H1 (cell line): ENCODE measurements around the gene FKBP10. TPM values are rescaled to one million over a fixed set of nuclear protein-coding genes. Genes with fewer than 3 reads are reported as not detected.

Experiments used
- CTCF ChIA-PET: fragments of 300-600 bp; sonication (Branson Sonifier 250); formaldehyde crosslinking; loops from one replicate; lab custom pipeline; 2021; ENCODE audit not compliant: partially characterized antibody; lab: Charles Lee
- POLR2A ChIA-PET: fragments of 300-600 bp; sonication (Branson Sonifier 250); formaldehyde crosslinking; loops from one replicate; lab custom pipeline; 2021; ENCODE audit warnings: inconsistent platforms; ENCODE audit not compliant: partially characterized antibody; lab: Charles Lee
- DNase-seq, 2 experiments: peaks; one replicate each; pipeline versions ENCODE4 v3.0.0 to v3.0.0-alpha.2; 2010 to 2022; ENCODE audit warnings: low spot score in 2 of 2, low read depth in 1 of 2, mixed read lengths in 1 of 2
- FAIRE-seq: peaks from 2 replicates; lab custom pipeline; 2011; peaks lifted over from hg19 to GRCh38; lab: Jason Lieb, UNC
- H2AFZ ChIP-seq: 2 replicates; pipeline ENCODE4 v1.8.1; 2012; ENCODE audit warnings: low read length, inconsistent platforms
- H2AK5ac ChIP-seq: 2 replicates; pipeline ENCODE4 v1.6.1; 2013; ENCODE audit warnings: low read depth, low read length
- H2BK120ac ChIP-seq: replicated peaks from 2 replicates; pipeline ENCODE3; 2013; ENCODE audit warnings: low read depth, low read length, inconsistent platforms
- H2BK12ac ChIP-seq: 2 replicates; pipeline ENCODE4 v1.6.1; 2013; ENCODE audit warnings: low read depth, low read length
- H2BK15ac ChIP-seq: 2 replicates; pipeline ENCODE4 v1.6.1; 2013; ENCODE audit warnings: low read length
- H2BK20ac ChIP-seq: 2 replicates; pipeline ENCODE4 v1.6.1; 2013; ENCODE audit warnings: low read length
- H2BK5ac ChIP-seq: 2 replicates; pipeline ENCODE4 v1.6.1; 2013; ENCODE audit warnings: low read depth, low read length
- H3K14ac ChIP-seq: 2 replicates; pipeline ENCODE4 v1.6.1; 2013; ENCODE audit warnings: inconsistent platforms; ENCODE audit not compliant: insufficient read length
- H3K18ac ChIP-seq: 2 replicates; pipeline ENCODE4 v1.6.1; 2013; ENCODE audit warnings: low read length; ENCODE audit errors: extremely low read depth
- H3K23ac ChIP-seq: 2 replicates; pipeline ENCODE4 v1.6.1; 2013; ENCODE audit warnings: inconsistent platforms; ENCODE audit not compliant: insufficient read length
- H3K23me2 ChIP-seq: 2 replicates; pipeline ENCODE4 v1.6.1; 2013; ENCODE audit warnings: low read depth, low read length
- H3K27ac ChIP-seq: 2 replicates; pipeline ENCODE4 v1.6.1; 2011; ENCODE audit warnings: low read depth, low read length, inconsistent platforms
- H3K27me3 ChIP-seq, 4 experiments: replicated peaks in 1 of 4; 1 replicate in 1 of 4; 2 replicates in 3 of 4; pipeline versions ENCODE4 v1.6.1 to v1.8.1; 2011 to 2013; ENCODE audit warnings: low read length in 3 of 4, mild to moderate bottlenecking in 3 of 4, inconsistent platforms in 2 of 4, mixed read lengths in 2 of 4, moderate library complexity in 1 of 4; ENCODE audit not compliant: control insufficient read depth in 3 of 4, insufficient read depth in 3 of 4; ENCODE audit errors: extremely low read depth in 1 of 4
- H3K36me3 ChIP-seq, 4 experiments: 2 replicates each; pipeline versions ENCODE4 v1.6.1 to v1.8.1; 2011 to 2013; ENCODE audit warnings: mild to moderate bottlenecking in 4 of 4, low read length in 3 of 4, moderate library complexity in 2 of 4, control low read depth in 1 of 4, inconsistent platforms in 1 of 4; ENCODE audit not compliant: insufficient read depth in 4 of 4, control insufficient read depth in 2 of 4
- H3K4ac ChIP-seq: replicated peaks from 2 replicates; pipeline ENCODE3; 2013; ENCODE audit warnings: low read length, low read depth, mixed read lengths, inconsistent platforms; ENCODE audit not compliant: insufficient read length
- H3K4me1 ChIP-seq, 4 experiments: replicated peaks in 1 of 4; 1 replicate in 1 of 4; 2 replicates in 3 of 4; pipeline versions ENCODE4 v1.6.1 to v1.8.1; 2011 to 2013; ENCODE audit warnings: low read length in 3 of 4, inconsistent platforms in 2 of 4, mixed read lengths in 1 of 4; ENCODE audit not compliant: insufficient read depth in 4 of 4, control insufficient read depth in 3 of 4
- H3K4me2 ChIP-seq, 2 experiments: 2 replicates each; pipeline versions ENCODE4 v1.6.1 to v1.8.1; 2011 to 2013; ENCODE audit warnings: low read depth in 2 of 2, low read length in 2 of 2, control low read depth in 1 of 2, inconsistent platforms in 1 of 2, mild to moderate bottlenecking in 1 of 2; ENCODE audit not compliant: insufficient read depth in 1 of 2
- H3K4me3 ChIP-seq, 4 experiments: fragments of 200-600, 300-600 bp in 1 of 4; sonication (generic), shearing (Covaris generic), sonication (Bioruptor Twin) in 1 of 4; 2 replicates each; pipeline versions ENCODE4 v1.5.1 to v1.8.1; 2011 to 2016; ENCODE audit warnings: low read length in 4 of 4, low read depth in 3 of 4, control low read depth in 2 of 4, inconsistent platforms in 2 of 4, mild to moderate bottlenecking in 2 of 4, mixed read lengths in 1 of 4, moderate library complexity in 1 of 4; ENCODE audit not compliant: insufficient read depth in 2 of 4; ENCODE audit errors: extremely low read depth in 1 of 4
- H3K56ac ChIP-seq: replicated peaks from 2 replicates; pipeline ENCODE3; 2013; ENCODE audit warnings: low read depth, mild to moderate bottlenecking, mixed read lengths, low read length, inconsistent platforms; ENCODE audit not compliant: insufficient read length
- H3K79me1 ChIP-seq: 2 replicates; pipeline ENCODE4 v1.6.1; 2013; ENCODE audit warnings: low read depth, low read length, control low read depth
- H3K79me2 ChIP-seq, 2 experiments: 2 replicates each; pipeline versions ENCODE4 v1.6.1 to v1.8.1; 2012 to 2013; ENCODE audit warnings: low read length in 2 of 2, mild to moderate bottlenecking in 2 of 2, inconsistent platforms in 1 of 2; ENCODE audit not compliant: insufficient read depth in 2 of 2, control insufficient read depth in 1 of 2
- H3K9ac ChIP-seq, 4 experiments: replicated peaks in 1 of 4; 1 replicate in 1 of 4; 2 replicates in 3 of 4; pipeline versions ENCODE4 v1.6.1 to v1.8.1; 2011 to 2013; ENCODE audit warnings: low read depth in 3 of 4, low read length in 3 of 4, control low read depth in 2 of 4, mild to moderate bottlenecking in 2 of 4, moderate library complexity in 2 of 4, inconsistent platforms in 1 of 4; ENCODE audit errors: extremely low read depth in 1 of 4
- H3K9me3 ChIP-seq, 2 experiments: 2 replicates each; pipeline versions ENCODE4 v1.6.1 to v1.8.1; 2012 to 2013; ENCODE audit warnings: mild to moderate bottlenecking in 2 of 2, moderate library complexity in 2 of 2, control low read depth in 1 of 2, inconsistent platforms in 1 of 2, low read depth in 1 of 2, low read length in 1 of 2, mixed read lengths in 1 of 2; ENCODE audit not compliant: insufficient read depth in 2 of 2
- H4K20me1 ChIP-seq, 2 experiments: replicated peaks in 1 of 2; 2 replicates each; pipeline versions ENCODE3 to v1.8.1; 2011 to 2013; ENCODE audit warnings: inconsistent platforms in 2 of 2, low read length in 2 of 2, mild to moderate bottlenecking in 1 of 2; ENCODE audit not compliant: insufficient read depth in 2 of 2, control insufficient read depth in 1 of 2
- H4K5ac ChIP-seq: 2 replicates; pipeline ENCODE4 v1.6.1; 2013; ENCODE audit warnings: low read length, low read depth, mixed read lengths, inconsistent platforms; ENCODE audit not compliant: insufficient read length
- H4K8ac ChIP-seq: 2 replicates; pipeline ENCODE4 v1.8.0; 2013; ENCODE audit warnings: mild to moderate bottlenecking, moderate library complexity, low read length, inconsistent platforms; ENCODE audit not compliant: insufficient read depth; ENCODE audit errors: extremely low read depth
- H4K91ac ChIP-seq: replicated peaks from 2 replicates; pipeline ENCODE3; 2013; ENCODE audit warnings: low read length, mixed read lengths, inconsistent platforms; ENCODE audit not compliant: insufficient read length
- ATF2 ChIP-seq: IDR thresholded peaks from 2 replicates; pipeline ENCODE4 v1.6.1; 2012; ENCODE audit warnings: low read length, inconsistent platforms
- BACH1 ChIP-seq: IDR thresholded peaks from 2 replicates; pipeline ENCODE4 v1.6.1; 2012; ENCODE audit warnings: low read length, improper control_type of control experiment
- CTCF ChIP-seq, 3 experiments: IDR thresholded peaks; 1 replicate in 2 of 3; 2 replicates in 1 of 3; pipeline versions ENCODE4 v1.5.1 to v1.6.1; 2011; ENCODE audit warnings: low read length in 3 of 3, mild to moderate bottlenecking in 3 of 3, inconsistent platforms in 2 of 3, low read depth in 1 of 3, moderate library complexity in 1 of 3; ENCODE audit not compliant: insufficient read depth in 1 of 3; ENCODE audit errors: control extremely low read depth in 1 of 3
- GABPA ChIP-seq: IDR thresholded peaks from 2 replicates; pipeline ENCODE4 v1.6.1; 2011; ENCODE audit warnings: mild to moderate bottlenecking, low read length, moderate library complexity, borderline replicate concordance; ENCODE audit not compliant: insufficient read depth
- HDAC6 ChIP-seq: IDR thresholded peaks from one replicate; pipeline ENCODE4 v1.7.1; 2012; ENCODE audit warnings: low read depth, mild to moderate bottlenecking, inconsistent platforms, low read length, moderate library complexity
- NRF1 ChIP-seq: IDR thresholded peaks from 2 replicates; pipeline ENCODE4 v1.6.1; 2011; ENCODE audit warnings: mild to moderate bottlenecking, low read depth, low read length, improper control_type of control experiment
- POLR2A ChIP-seq, 2 experiments: IDR thresholded peaks; 1 replicate in 1 of 2; 2 replicates in 1 of 2; pipeline ENCODE4 v1.6.1; 2011; ENCODE audit warnings: low read depth in 2 of 2, low read length in 2 of 2, mild to moderate bottlenecking in 2 of 2; ENCODE audit errors: control extremely low read depth in 1 of 2
- SUZ12 ChIP-seq: fragments of 200-600 bp; sonication (generic); IDR thresholded peaks from 2 replicates; pipeline ENCODE4 v1.6.1; 2012; ENCODE audit warnings: mild to moderate bottlenecking, inconsistent platforms, low read length, moderate library complexity, mixed read lengths
- TCF12 ChIP-seq: IDR thresholded peaks from 2 replicates; pipeline ENCODE4 v1.6.1; 2011; ENCODE audit warnings: low read depth, mild to moderate bottlenecking, low read length
- WGBS, 2 experiments: shearing (Covaris generic) in 1 of 2; methylation state at CpG; one replicate each; pipeline versions ENCODE4 v1.1.6 to v1.1.7; 2013 to 2015; ENCODE audit warnings: low lambda C conversion rate in 2 of 2, mixed read lengths in 2 of 2, inconsistent platforms in 1 of 2, low coverage in 1 of 2, missing lambda C conversion rate in 1 of 2; ENCODE audit not compliant: insufficient replicate concordance in 2 of 2, insufficient coverage in 1 of 2, insufficient read length in 1 of 2; ENCODE audit errors: extremely low coverage in 1 of 2, missing lambda C conversion rate in 1 of 2; 5-methylcytosine and 5-hydroxymethylcytosine counted together
- polyA plus RNA-seq, 7 experiments: library from polyadenylated mRNA; depleted of rRNA in 3 of 7; stranded (reverse) in 5 of 7; unstranded in 2 of 7; fragments of >200 nt in 5 of 7; fragments of 200-250 nt in 2 of 7; gene quantifications; 1 replicate in 5 of 7; 2 replicates in 1 of 7; 4 replicates in 1 of 7; pipeline versions ENCODE4 v1.2.1 to v1.2.3, GENCODE V29; 2011 to 2013; ENCODE audit warnings: missing spikeins in 2 of 7, mixed read lengths in 2 of 7
- total RNA-seq: library from RNA; stranded (reverse); fragmentation: NEBNext Ultra II Directional; extraction: Animal tissue kit (Norgen Biotek cat#: 25700); gene quantifications from 2 replicates; pipeline ENCODE4 v1.2.1, GENCODE V29; 2021

Gene FKBP10
- total and polyA plus RNA-seq, 2 of the 8 experiments (the other 6 are each of a cell fraction or from before 2014, with no cell fraction given): 173 to 283 TPM

GRCh38 chr17:41848788-41849187, 36.0 kb downstream of the FKBP10 start:
- Histone ChIP-seq H3K4ac (no peak overlapping the region), H4K20me1 (peaks cover 0 to 3% of the 10 kb centered on the region in 2 experiments), H3K9me3 (no peaks in the 10 kb centered on the region), H3K36me3 (peaks cover 2 to 10% (median 6%) of the 10 kb centered on the region in 4 experiments; a peak in 5 of 8 replicates), H4K5ac (no peak overlapping the region), H3K4me1 (no peaks in the 10 kb centered on the region), H2BK15ac (no peak overlapping the region), H2BK20ac (no peak overlapping the region), H2AK5ac (no peak overlapping the region), H3K79me1 (peaks cover 3% of the 10 kb centered on the region), H2BK120ac (no peak overlapping the region), H3K23ac (no peak overlapping the region), H3K18ac (no peak overlapping the region), H2BK5ac (no peak overlapping the region), H4K8ac (no peak overlapping the region), H3K23me2 (no peaks in the 10 kb centered on the region), H2AFZ (no peak overlapping the region), H3K4me3 (no peak overlapping the region), H3K9ac (no peak overlapping the region), H3K56ac (no peak overlapping the region), H4K91ac (no peak overlapping the region), H3K14ac (no peak overlapping the region), H3K27me3 (no peaks in the 10 kb centered on the region), H2BK12ac (no peak overlapping the region), H3K4me2 (no peak overlapping the region), H3K27ac (no peak overlapping the region), H3K79me2 (peaks cover 0 to 41% of the 10 kb centered on the region in 2 experiments; a peak in 2 of 4 replicates)
- POLR2A ChIA-PET: interaction anchor here (0.8 kb wide), 1 partner anchor 14 kb away, joined by 3 read pairs; no protein-coding TSS in a partner anchor
- TF ChIP-seq POLR2A (IDR thresholded peaks at IDR 0.05; ENCODE audit: control extremely low read depth in 1 of 2, low read depth in 2 of 2, low read length in 2 of 2) (no peak), GABPA (no peak), NRF1 (no peak), SUZ12 (no peak), CTCF (IDR thresholded peaks at IDR 0.05; ENCODE audit: control extremely low read depth in 1 of 3, insufficient read depth in 1 of 3, low read depth in 1 of 3, low read length in 3 of 3) (no peak), ATF2 (no peak), BACH1 (no peak), TCF12 (no peak), HDAC6 (no peak)
- no peak for DNase-seq
- WGBS, 2 experiments: 98% methylated on average over 4 of the region's 4 CpGs; no CpG with 5 or more reads in 1 of the 2 experiments
- no peak for FAIRE-seq
- CTCF ChIA-PET: interaction anchor here (1.1 to 1.8 kb wide), 4 partner anchors 8 to 373 kb away, joined by 3 to 4 read pairs (median 4); no protein-coding TSS in a partner anchor
